ENCODE measurements around the gene UBTD2. TPM values are rescaled to one million over a fixed set of nuclear protein-coding genes. Genes with fewer than 3 reads are reported as not detected.
A peak's percentile ranks its signal among the peaks of the same experiment; 100 is the strongest.

UBTD2 gene
- total and polyA plus RNA-seq, 10 of the 15 experiments (the other 5 are each of a cell fraction or from before 2014, with no cell fraction given), result 7.7 to 30.5 (median 19.4) TPM

DNA sequence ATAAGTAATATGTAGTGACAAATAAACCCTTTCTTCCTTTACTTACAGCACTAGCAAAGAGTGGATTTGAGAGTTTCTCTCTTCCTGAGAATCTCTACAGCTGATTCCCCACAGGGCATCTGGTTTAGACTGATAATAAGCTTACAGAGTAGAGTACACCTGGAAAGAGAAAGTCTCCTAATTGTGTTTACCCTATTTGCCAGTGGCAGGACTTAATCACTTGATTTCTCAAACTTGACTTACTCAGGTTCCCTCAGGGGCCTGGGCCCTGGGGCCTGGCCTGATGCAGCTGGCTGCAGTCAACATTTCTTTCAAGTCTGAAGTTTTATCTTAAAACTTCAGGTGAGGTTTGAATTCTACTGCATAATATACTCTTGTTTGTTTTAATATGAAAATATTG lies 38.0 kb upstream of the UBTD2 start:
- TF ChIP-seq ZNF274 (IDR thresholded peaks at IDR 0.05; ENCODE audit: insufficient read depth, insufficient read length) (no peak), PML (IDR thresholded peaks at IDR 0.05; ENCODE audit: low read length) (peak; percentile 17; the same call in 1 of the 2 replicates), MEF2B (IDR thresholded peaks at IDR 0.05; ENCODE audit: partially characterized antibody, poor library complexity, severe bottlenecking) (peak; percentile 84), POLR2A (IDR thresholded peaks at IDR 0.05; ENCODE audit: low read depth, low read length) (0 out of 2 replicates have a peak, but pooled peaks have one; percentile 3)
- TF ChIP-seq, protein P1, sequence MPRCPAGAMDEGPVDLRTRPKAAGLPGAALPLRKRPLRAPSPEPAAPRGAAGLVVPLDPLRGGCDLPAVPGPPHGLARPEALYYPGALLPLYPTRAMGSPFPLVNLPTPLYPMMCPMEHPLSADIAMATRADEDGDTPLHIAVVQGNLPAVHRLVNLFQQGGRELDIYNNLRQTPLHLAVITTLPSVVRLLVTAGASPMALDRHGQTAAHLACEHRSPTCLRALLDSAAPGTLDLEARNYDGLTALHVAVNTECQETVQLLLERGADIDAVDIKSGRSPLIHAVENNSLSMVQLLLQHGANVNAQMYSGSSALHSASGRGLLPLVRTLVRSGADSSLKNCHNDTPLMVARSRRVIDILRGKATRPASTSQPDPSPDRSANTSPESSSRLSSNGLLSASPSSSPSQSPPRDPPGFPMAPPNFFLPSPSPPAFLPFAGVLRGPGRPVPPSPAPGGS (IDR thresholded peaks at IDR 0.05; ENCODE audit: borderline replicate concordance, insufficient read depth, low read depth, low read length, poor library complexity, severe bottlenecking), result no peak
- TF ChIP-seq, protein P2, sequence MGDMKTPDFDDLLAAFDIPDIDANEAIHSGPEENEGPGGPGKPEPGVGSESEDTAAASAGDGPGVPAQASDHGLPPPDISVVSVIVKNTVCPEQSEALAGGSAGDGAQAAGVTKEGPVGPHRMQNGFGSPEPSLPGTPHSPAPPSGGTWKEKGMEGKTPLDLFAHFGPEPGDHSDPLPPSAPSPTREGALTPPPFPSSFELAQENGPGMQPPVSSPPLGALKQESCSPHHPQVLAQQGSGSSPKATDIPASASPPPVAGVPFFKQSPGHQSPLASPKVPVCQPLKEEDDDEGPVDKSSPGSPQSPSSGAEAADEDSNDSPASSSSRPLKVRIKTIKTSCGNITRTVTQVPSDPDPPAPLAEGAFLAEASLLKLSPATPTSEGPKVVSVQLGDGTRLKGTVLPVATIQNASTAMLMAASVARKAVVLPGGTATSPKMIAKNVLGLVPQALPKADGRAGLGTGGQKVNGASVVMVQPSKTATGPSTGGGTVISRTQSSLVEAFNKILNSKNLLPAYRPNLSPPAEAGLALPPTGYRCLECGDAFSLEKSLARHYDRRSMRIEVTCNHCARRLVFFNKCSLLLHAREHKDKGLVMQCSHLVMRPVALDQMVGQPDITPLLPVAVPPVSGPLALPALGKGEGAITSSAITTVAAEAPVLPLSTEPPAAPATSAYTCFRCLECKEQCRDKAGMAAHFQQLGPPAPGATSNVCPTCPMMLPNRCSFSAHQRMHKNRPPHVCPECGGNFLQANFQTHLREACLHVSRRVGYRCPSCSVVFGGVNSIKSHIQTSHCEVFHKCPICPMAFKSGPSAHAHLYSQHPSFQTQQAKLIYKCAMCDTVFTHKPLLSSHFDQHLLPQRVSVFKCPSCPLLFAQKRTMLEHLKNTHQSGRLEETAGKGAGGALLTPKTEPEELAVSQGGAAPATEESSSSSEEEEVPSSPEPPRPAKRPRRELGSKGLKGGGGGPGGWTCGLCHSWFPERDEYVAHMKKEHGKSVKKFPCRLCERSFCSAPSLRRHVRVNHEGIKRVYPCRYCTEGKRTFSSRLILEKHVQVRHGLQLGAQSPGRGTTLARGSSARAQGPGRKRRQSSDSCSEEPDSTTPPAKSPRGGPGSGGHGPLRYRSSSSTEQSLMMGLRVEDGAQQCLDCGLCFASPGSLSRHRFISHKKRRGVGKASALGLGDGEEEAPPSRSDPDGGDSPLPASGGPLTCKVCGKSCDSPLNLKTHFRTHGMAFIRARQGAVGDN (IDR thresholded peaks at IDR 0.05), result 0 out of 2 replicates have a peak, but pooled peaks have one; percentile 6
- intact Hi-C loops (cut with micrococcal nuclease; ENCODE audit: unreplicated experiment) (loop anchor here (5.0 kb wide), 1 partner anchor 41 kb away; no protein-coding TSS in a partner anchor), in situ Hi-C loops (cut with MboI) (no loop called here)
- Histone ChIP-seq H3K9me3 (replicated peaks; ENCODE audit: control insufficient read depth, insufficient read depth, low read length) (no peaks in the 10 kb centered on the region; the same call in 1 of the 3 replicates), H3K27me3 (replicated peaks in 1 of 2; ENCODE audit: control insufficient read depth in 2 of 2, insufficient read depth in 2 of 2, low read length in 1 of 2) (no peaks in the 10 kb centered on the region), H4K20me1 (ENCODE audit: control insufficient read depth, insufficient read depth) (no peaks in the 10 kb centered on the region), H3K9ac (ENCODE audit: control insufficient read depth, insufficient read depth, low read length) (peak overlapping the region; percentile 61), H3K79me2 (ENCODE audit: control insufficient read depth, insufficient read depth, low read length) (no peaks in the 10 kb centered on the region), H3K4me2 (ENCODE audit: control insufficient read depth, insufficient read depth) (peak overlapping the region; percentile 70), H3K36me3 (ENCODE audit: control insufficient read depth in 2 of 2, insufficient read depth in 2 of 2, low read length in 1 of 2) (no peaks in the 10 kb centered on the region), H3K4me1 (ENCODE audit: control insufficient read depth, insufficient read depth, low read length) (peaks cover 41% of the 10 kb centered on the region), H2AFZ (ENCODE audit: control insufficient read depth, low read depth, low read length) (peak overlapping the region; percentile 48), H3K27ac (ENCODE audit: control insufficient read depth, insufficient read depth) (peak overlapping the region; percentile 89), H3K4me3 (0 out of 2 replicates have a peak overlapping the region, but pooled peaks have one; percentile 0)
- TSS peak; percentile 87 for BruUV-seq (replicated peaks)
- ChIA-PET POLR2A (interaction anchor here (0.6 to 2.5 kb wide), 3 partner anchors 56 to 207 kb away, joined by 3 to 6 read pairs (median 4); no protein-coding TSS in a partner anchor), CTCF (interaction anchor here (0.6 to 1.1 kb wide), 6 partner anchors 12 to 214 kb away, joined by 3 read pairs; no protein-coding TSS in a partner anchor), RAD21 (ENCODE audit: unreplicated experiment) (interaction anchor here (1.0 to 2.2 kb wide), 3 partner anchors 22 to 135 kb away, joined by 3 to 8 read pairs (median 3); no protein-coding TSS in a partner anchor), SMC1A (ENCODE audit: uncharacterized antibody, unreplicated experiment) (interaction anchor here (0.8 to 5.1 kb wide), 6 partner anchors 12 to 136 kb away, joined by 3 to 29 read pairs (median 4); no protein-coding TSS in a partner anchor)
- DNase-seq (ENCODE audit: low read depth, low spot score), result no peak
- ATAC-seq, result peak; percentile 51
- FAIRE-seq, result no peak
